M059J (cell line): ENCODE results near the gene IDUA. TPM values are rescaled to one million over a fixed set of nuclear protein-coding genes. Genes with fewer than 3 reads are reported as not detected.
"Not testable (repeated sequence)": the region's sequence is repeated elsewhere in the genome, so short reads cannot be mapped to it uniquely, and the experiment has no call there.

Experiments used
- DNase-seq: peaks from one replicate; pipeline ENCODE4 v3.0.0-alpha.2; 2012; ENCODE audit warnings: low read depth
- total RNA-seq: library from RNA; depleted of rRNA; stranded (reverse); fragments of >200 nt; shearing (Covaris generic); gene quantifications from 2 replicates; pipeline ENCODE4 v1.2.3, GENCODE V29; 2014

IDUA gene
- total RNA-seq, 1 experiment from 2014 or later: 11.9 TPM

GRCh38 chr4:987624-988513 is 1.0 kb downstream of the IDUA start:
- peak; percentile 87 for DNase-seq

DNA sequence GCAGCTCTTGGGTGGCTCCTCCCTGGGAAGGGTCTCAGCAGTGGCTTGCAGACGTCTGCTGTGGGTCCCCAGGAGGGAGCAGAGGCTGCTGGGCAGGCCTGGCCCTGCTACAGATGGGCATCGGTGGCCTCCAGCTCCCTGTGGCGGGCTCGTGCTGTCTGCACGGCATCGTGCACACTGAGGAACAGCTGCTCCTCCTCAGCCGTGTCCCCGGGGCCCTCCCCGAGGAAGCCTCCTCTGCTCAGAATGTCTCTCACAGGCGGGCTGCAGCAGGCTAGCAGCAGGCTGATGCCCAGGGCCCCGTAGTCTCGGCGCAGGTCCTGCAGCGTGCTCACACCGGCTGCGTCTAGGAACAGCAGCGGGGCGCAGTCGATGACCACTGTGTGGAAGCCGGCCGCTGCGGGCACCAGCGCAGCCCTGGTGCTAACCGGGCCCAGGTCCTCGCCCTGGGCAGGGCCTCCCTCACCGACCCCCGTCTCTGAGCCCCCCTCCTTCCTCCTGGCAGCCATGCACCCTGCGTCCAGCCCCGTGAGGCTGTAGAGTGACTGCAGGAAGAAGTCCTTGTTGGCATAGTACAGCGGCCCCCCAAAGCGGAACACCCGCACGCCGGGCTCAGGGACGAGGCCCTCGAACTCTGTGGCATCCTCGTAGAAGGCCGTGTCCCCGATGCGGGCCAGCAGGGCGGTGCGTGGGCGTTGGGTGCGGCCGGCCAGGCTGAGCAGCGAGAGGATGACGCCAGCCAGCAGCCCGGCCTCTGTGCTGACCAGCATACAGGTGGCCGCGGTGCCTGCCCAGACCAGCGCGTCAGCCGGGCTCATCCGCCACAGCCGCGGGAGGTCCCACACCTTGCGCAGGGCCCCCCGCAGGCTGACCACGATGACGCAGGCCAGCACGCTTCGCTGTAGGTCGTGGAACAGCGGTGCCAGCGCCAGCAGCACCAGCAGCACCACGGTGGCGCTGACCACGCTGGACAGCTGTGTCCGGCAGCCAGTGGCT is 2.2 kb downstream of the IDUA start:
- no peak for DNase-seq

DNA sequence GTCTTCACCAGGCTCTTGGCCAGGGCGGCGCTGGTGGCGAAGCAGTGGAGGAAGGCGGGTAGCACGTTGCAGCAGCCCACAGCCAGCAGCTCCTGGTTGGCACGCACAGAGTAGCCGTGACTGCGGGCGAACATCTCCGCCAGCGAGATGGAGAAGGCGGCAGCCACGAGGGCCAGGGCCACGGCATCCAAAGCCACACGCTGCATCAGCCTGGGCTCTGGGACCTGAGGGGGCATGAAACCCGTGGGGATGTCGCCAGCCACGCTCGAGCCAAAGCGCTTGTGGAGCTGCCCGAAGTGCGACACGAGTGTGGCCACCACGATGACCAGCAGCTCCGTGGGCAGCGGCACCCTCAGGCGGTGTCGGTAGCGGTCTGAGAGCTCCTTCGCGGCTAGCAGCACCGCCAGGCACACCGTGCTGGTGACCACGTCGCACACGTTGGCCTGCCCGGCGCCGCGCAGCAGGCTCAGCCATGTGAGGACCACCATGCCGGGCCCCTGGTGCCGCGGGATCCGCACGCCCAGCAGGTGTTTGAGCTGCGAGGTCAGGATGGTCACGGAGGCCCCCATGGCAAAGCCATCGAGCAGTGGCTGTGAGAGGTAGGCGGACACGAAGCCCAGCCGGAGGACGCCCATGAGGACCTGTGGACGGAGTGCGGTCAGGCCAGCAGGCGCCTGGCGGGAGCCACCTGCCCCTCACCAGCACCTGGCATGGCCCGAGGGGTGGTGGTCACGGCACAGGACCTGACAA is 3.1 kb downstream of the IDUA start:
- DNase-seq: no peak

DNA sequence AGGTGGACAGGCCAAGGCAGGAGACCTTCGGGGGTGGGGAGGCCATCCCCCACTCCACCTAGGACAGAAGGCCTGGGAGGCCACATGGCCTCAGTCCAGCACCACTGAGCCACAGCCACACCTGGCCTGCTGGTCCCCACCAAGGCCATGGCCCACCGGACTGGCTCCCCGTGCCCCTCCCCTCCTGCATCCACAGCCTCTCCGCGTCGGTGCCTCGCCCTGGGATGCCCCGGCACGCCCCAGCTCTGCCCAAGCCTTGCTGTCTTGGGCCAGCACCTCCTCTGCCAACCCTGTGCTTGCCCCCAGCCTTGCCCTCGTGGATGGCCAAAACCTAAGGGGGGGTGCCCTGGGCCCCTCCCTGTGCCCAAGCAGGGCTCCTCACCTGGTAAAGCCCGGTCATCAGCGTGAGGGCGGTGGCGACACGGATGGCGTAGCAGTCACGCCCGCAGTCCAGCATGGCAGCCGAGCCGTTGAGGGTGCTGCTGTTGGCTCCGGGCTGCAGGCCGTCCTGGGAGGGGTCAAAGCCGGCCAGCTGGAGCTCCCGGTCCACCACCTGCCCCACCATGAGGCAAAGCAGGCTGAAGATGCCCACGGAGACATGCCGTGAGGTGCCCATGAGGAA is 4.0 kb downstream of the IDUA start:
- no peak for DNase-seq

GRCh38 chr4:991451-992296 is 4.8 kb downstream of the IDUA start:
- DNase-seq: no peak

DNA sequence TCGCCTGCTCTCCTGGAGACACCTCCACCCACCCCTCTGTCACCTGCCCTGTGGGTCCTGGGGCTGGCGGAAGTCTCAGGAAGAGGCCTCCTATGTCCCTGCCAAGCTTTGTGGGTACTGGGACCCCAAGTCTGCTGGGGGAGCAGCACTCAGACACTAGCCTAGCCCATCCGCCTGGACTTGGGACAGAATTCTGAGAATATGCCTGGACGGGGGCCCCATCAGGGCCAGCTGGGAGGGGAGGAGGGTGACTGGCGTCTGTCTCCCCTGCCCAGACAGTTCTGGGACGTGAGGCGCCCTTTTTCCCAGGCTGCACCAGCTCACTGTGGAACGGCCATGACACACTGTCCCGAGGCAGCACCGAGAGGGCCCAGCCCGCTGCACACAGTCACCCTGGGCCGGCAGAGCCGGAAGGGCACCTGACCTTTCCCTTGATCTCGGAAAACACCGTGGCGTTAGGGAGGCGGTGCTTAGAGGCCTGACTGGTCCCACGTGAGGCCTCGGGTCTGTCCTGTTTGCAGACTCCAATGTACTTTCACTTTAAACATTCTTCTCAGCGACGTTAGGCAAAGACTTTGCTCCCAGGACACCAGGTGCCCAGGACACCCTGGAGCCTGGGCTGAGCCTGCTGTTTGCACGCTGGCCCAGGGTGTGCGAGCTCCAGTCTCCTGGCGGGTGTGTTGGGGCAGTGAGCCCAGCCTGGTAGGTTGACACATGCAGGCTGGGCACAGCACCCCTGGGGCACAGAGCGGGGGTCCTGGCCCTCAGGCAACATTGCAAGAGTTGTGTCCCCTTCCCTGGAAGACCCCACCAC is 5.7 kb downstream of the IDUA start:
- DNase-seq: no peak

DNA sequence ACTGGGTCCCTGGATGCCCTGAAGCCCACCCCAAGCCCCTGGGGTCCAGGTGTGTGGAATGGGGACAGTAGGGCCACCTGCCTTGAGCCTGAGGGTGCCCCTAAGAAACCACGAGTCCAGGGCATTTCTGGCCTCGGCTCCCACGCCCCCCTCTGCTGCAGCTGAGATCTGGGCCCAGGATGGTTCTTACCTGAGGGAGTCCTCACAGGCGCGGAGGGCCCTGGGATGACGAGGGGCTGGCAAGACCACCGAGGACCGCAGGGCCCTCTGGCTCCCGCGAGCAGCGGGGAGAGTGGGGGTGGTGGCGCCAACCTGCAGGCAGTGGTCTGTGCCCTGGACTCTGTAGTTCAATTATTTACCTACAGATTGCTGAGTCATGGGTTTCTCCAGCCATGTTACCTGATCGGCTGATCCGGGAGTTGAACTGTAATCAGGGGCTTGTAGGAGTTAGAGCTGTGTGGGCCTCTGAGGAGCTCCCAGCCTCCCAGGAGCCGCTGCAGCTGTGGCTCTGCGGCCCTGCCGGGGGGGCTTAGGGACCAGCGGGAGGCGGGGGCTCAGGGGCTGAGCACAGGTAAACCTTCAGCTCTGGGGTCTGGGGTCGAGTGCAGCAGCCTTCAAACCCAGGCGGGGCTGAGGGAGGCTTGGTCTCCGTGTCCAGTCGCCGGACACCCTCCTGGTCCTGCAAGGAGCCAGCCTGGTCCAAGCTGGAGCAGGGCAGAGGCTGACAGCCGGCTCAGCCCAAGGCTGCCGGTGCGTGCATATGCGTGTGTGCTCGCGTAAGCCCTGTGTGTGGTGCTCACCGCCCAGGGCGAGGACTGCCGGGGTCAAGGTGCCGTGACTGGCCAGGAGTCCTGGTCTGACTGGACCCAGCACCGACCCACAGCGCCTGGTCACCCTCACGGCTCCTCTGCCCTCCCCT is 6.5 kb downstream of the IDUA start, which contains the start of gene SLC26A1:
TSS of gene SLC26A1 (minus strand) at position 294 of the 919 bp plus-strand sequence. CDS start 1,701 bp downstream, outside the sequence.
- DNase-seq: no peak

GRCh38 chr4:995311-996026 is 8.6 kb downstream of the IDUA start:
- DNase-seq: no peak

- DNase-seq: no peak
These were observed 9.5 kb downstream of the IDUA start for GRCh38 chr4:996030-996996.

DNA sequence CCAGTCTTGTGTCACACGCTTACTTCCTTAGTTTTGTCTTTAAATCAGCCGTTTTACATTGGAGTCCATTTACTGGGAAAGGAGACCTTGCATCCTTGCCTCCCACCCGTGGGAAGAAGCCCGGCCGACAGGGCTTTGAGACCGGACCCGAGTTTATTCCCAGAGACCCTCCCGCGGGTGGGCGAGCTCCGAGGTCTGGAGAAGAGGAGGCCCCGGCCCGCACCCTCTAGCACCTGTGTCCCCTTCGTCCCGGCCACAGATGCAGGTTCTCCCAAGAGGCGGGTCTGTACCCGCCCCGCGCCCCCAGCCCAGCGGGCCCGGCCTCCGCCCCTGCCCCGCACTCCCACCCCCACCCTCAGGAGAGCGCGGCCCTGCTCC is 10.1 kb downstream of the IDUA start:
- no peak for DNase-seq

DNA sequence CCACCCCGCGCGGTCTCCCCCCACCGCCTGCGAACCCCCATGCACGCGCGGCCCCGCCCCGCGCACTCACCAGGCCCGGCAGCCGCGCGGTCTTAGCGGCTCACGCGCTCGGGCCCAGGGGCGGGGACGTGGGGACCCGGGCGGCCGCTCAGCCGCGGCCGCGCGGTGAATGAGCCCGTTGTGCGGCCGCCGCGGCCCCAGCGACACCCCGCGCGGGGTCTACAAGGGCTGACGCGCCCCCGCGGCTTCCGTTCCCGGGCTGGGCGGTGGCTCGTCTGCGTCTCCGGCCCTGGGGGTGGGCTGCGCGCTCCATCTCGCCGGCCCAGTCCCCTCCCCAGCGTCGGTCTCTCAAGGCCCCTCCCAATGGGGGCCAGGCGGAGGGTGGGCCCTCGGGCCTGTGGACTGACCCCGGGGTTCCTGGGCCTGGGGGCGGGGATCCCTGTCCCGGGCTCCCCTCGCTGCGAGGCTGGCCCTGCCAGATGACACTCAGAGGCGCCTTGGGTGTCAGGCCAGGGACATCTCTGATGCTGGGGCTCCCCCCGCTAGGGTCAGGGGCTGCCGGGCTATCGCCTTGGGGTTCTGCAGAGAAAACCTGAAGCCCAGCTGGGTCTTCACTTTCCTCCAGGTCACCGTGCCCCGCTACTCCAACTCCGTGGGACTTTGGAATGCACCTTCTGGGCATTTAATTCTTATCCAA is 10.7 kb downstream of the IDUA start:
- no peak for DNase-seq

- DNase-seq: no peak
These were observed 11.3 kb downstream of the IDUA start for GRCh38 chr4:998096-998691.

GRCh38 chr4:999240-999863 is 12.5 kb downstream of the IDUA start:
- DNase-seq: not testable (repeated sequence)

DNA sequence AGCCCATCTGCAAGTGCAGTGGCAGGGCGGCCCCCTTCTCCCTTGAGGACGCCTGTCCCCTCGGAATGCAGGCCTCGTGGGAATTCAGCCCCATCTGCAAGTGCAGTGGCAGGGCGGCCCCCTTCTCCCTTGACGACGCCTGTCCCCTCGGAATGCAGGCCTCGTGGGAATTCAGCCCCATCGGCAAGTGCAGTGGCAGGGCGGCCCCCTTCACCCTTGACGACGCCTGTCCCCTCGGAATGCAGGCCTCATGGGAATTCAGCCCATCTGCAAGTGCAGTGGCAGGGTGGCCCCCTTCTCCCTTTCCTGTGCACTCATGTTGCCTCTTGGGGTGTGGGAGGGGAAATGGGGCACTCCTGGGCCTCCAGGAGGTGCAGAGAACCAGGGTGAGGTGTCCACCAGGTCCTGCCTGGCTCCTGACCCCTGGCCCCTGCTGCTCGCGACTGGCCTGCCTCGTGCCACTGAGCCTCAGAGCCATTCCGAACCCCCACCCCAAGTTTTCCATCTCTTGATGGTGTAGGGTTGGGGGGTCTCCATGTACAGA is 13.1 kb downstream of the IDUA start:
- DNase-seq: no peak
